B cell (primary cell): ENCODE results near the gene CHAF1A. TPM values are rescaled to one million over a fixed set of nuclear protein-coding genes. Genes with fewer than 3 reads are reported as not detected.
A peak's percentile ranks its signal among the peaks of the same experiment; 100 is the strongest.

Source experiments
- ATAC-seq: fragments of 200-7000 bp; cut with Tn5 transposase; one replicate; pipeline ENCODE4 v1.10.0; 2021; ENCODE audit warnings: low read depth, mild to moderate bottlenecking, moderate number of reproducible peaks, moderate library complexity
- CTCF ChIA-PET: fragments of 350-600 bp; sonication (Branson Sonifier 250); formaldehyde crosslinking; loops from one replicate; lab custom pipeline; 2021; ENCODE audit warnings: antibody characterized with exemption, inconsistent platforms; lab: Charles Lee
- POLR2A ChIA-PET: fragments of 350-600 bp; sonication (Branson Sonifier 250); formaldehyde crosslinking; loops from one replicate; lab custom pipeline; 2021; ENCODE audit warnings: antibody characterized with exemption; lab: Charles Lee
- DNase-seq: peaks from one replicate; pipeline ENCODE4 v3.0.0; 2013
- H2AFZ ChIP-seq: 2 replicates; pipeline ENCODE4 v1.6.1; 2012; ENCODE audit warnings: mild to moderate bottlenecking, low read depth, low read length; ENCODE audit not compliant: insufficient read depth, poor library complexity, severe bottlenecking
- H3K27ac ChIP-seq, 2 donors: 1 replicate in 1 of 2; 2 replicates in 1 of 2; pipeline ENCODE4 v1.5.1; 2012 to 2013; ENCODE audit warnings: low read length in 2 of 2, mild to moderate bottlenecking in 2 of 2, moderate library complexity in 1 of 2
- H3K27me3 ChIP-seq, 4 experiments: fragments of 200-600 bp in 1 of 4; sonication (generic) in 1 of 4; replicated peaks in 1 of 4; 1 replicate in 2 of 4; 2 replicates in 2 of 4; pipeline versions ENCODE4 v1.6.1 to v1.7.0; 2013 to 2016; ENCODE audit warnings: low read length in 3 of 4, mild to moderate bottlenecking in 2 of 4, mixed read lengths in 1 of 4, moderate library complexity in 1 of 4; ENCODE audit not compliant: insufficient read depth in 4 of 4, control insufficient read depth in 3 of 4; ENCODE audit errors: control extremely low read depth in 1 of 4
- H3K36me3 ChIP-seq, 2 experiments: replicated peaks in 1 of 2; 1 replicate in 1 of 2; 2 replicates in 1 of 2; pipeline versions ENCODE4 v1.6.1 to v1.7.1; 2013; ENCODE audit warnings: low read length in 1 of 2; ENCODE audit not compliant: insufficient read depth in 2 of 2, control insufficient read depth in 1 of 2; ENCODE audit errors: control extremely low read depth in 1 of 2, extremely low read depth in 1 of 2
- H3K4me1 ChIP-seq, 2 donors: fragments of 200-600 bp in 1 of 2; sonication (generic) in 1 of 2; 1 replicate in 1 of 2; 2 replicates in 1 of 2; pipeline versions ENCODE4 v1.5.1 to v1.6.1; 2013 to 2017; ENCODE audit warnings: low read length in 2 of 2; ENCODE audit not compliant: control insufficient read depth in 2 of 2, insufficient read depth in 2 of 2
- H3K4me2 ChIP-seq: replicated peaks from 2 replicates; pipeline ENCODE3; 2012; ENCODE audit warnings: mild to moderate bottlenecking, low read depth, low read length; ENCODE audit not compliant: poor library complexity, severe bottlenecking
- H3K4me3 ChIP-seq, 5 experiments: fragments of 200-600 bp in 1 of 5; sonication (generic) in 1 of 5; 1 replicate in 3 of 5; 2 replicates in 2 of 5; pipeline versions ENCODE4 v1.5.1 to v1.7.0; 2011 to 2016; ENCODE audit warnings: low read length in 4 of 5, mild to moderate bottlenecking in 4 of 5, low read depth in 2 of 5, control low read depth in 1 of 5, moderate library complexity in 1 of 5; ENCODE audit not compliant: insufficient read depth in 1 of 5; ENCODE audit errors: control extremely low read depth in 1 of 5, extremely low read depth in 1 of 5
- H3K79me2 ChIP-seq: fragments of 200-600 bp; sonication (generic); one replicate; pipeline ENCODE4 v1.6.0; 2016; ENCODE audit warnings: low read length; ENCODE audit not compliant: control insufficient read depth, insufficient read depth
- H3K9ac ChIP-seq: fragments of 200-600 bp; sonication (generic); 2 replicates; pipeline ENCODE4 v1.6.1; 2017; ENCODE audit warnings: mild to moderate bottlenecking, low read length, moderate library complexity
- H3K9me3 ChIP-seq, 3 donors: one replicate each; pipeline versions ENCODE4 v1.6.1 to v1.7.1; 2013; ENCODE audit warnings: low read length in 2 of 3; ENCODE audit not compliant: control insufficient read depth in 2 of 3, insufficient read depth in 1 of 3; ENCODE audit errors: control extremely low read depth in 1 of 3
- H4K20me1 ChIP-seq: 2 replicates; pipeline ENCODE4 v1.6.0; 2012; ENCODE audit warnings: mild to moderate bottlenecking, low read length; ENCODE audit not compliant: insufficient read depth, control insufficient read depth, poor library complexity, severe bottlenecking
- H3K27ac Mint-ChIP-seq: one replicate; pipeline ENCODE4 v1.8.0; 2021; ENCODE audit warnings: mixed read lengths
- H3K27me3 Mint-ChIP-seq: one replicate; pipeline ENCODE4 v1.8.0; 2021; ENCODE audit warnings: mixed read lengths
- H3K4me1 Mint-ChIP-seq: one replicate; pipeline ENCODE4 v1.8.0; 2021; ENCODE audit warnings: mixed read lengths
- H3K4me3 Mint-ChIP-seq: one replicate; pipeline ENCODE4 v1.8.0; 2021; ENCODE audit warnings: mixed read lengths
- H3K9me3 Mint-ChIP-seq: one replicate; pipeline ENCODE4 v1.8.0; 2022; ENCODE audit warnings: mixed read lengths; ENCODE audit not compliant: insufficient read depth
- CTCF ChIP-seq: fragments of 200-600 bp; IDR thresholded peaks from one replicate; pipeline ENCODE4 v1.8.0; 2022; ENCODE audit warnings: antibody characterized with exemption, mild to moderate bottlenecking
- EZH2 ChIP-seq: IDR thresholded peaks from 2 replicates; pipeline ENCODE4 v1.6.1; 2012; ENCODE audit warnings: borderline replicate concordance, low read depth, mild to moderate bottlenecking, moderate library complexity, low read length; ENCODE audit not compliant: insufficient read depth, poor library complexity, severe bottlenecking
- WGBS: methylation state at CpG from one replicate; pipeline ENCODE4 v1.1.5; 2013; ENCODE audit warnings: missing lambda C conversion rate; ENCODE audit not compliant: insufficient coverage; 5-methylcytosine and 5-hydroxymethylcytosine counted together
- intact Hi-C: fragments of 100-400 bp; cut with micrococcal nuclease; formaldehyde crosslinking; loops from one replicate; pipeline ENCODE4 v1.10.0; 2022
- polyA plus RNA-seq: library from polyadenylated mRNA; depleted of rRNA; stranded (reverse); fragments of >200 nt; gene quantifications from 2 replicates; pipeline ENCODE4 v1.2.3, GENCODE V29; 2012
- total RNA-seq, 2 donors: library from RNA; stranded (reverse); fragments of 120-200 nt in 1 of 2; gene quantifications; 1 replicate in 1 of 2; 2 replicates in 1 of 2; pipeline versions ENCODE4 v1.2.3 to v1.2.4, GENCODE V29; 2013 to 2022

CHAF1A gene
- total and polyA plus RNA-seq, 2 donors (not counting 1 experiment from before 2014, with no cell fraction given), result 15.1 to 19.7 TPM

- H3K27me3 ChIP-seq, result no peaks in the 10 kb centered on the region
- no peaks in the 10 kb centered on the region for H3K9me3 Mint-ChIP-seq
- no peaks in the 10 kb centered on the region for H3K27me3 Mint-ChIP-seq
- H3K36me3 ChIP-seq, result peaks cover 0 to 15% of the 10 kb centered on the region in 2 experiments
- peaks cover 20 to 31% of the 10 kb centered on the region in 2 donors for H3K4me1 ChIP-seq
- ATAC-seq, result no peak
- peak within 1 kb of the TSS; percentile 74 for H3K9ac ChIP-seq
- under 1% methylated on average over 53 of the region's 71 CpGs for WGBS
- peak within 1 kb of the TSS; percentile 80 for H2AFZ ChIP-seq
- peak within 1 kb of the TSS; percentile 99 for H3K4me2 ChIP-seq
- intact Hi-C loops, result loop anchor here (1.0 to 10.0 kb wide), 6 partner anchors 145 to 1152 kb away; partner anchors contain the start of genes DOHH, EEF2, FZR1 and PLIN3
- H3K4me3 Mint-ChIP-seq, result peak within 1 kb of the TSS; percentile 73
- no peaks in the 10 kb centered on the region for H3K9me3 ChIP-seq
- ChIA-PET CTCF (interaction anchor here (1.0 to 1.7 kb wide), 2 partner anchors 102 to 205 kb away, joined by 3 to 7 read pairs; no protein-coding TSS in a partner anchor), POLR2A (interaction anchor here (0.6 to 1.9 kb wide), 7 partner anchors 23 to 710 kb away, joined by 3 to 11 read pairs (median 5); partner anchors contain the start of genes CHAF1A, FEM1A, MPND and MRPL54)
- H3K4me3 ChIP-seq, result peak within 1 kb of the TSS; percentile 76 to 98 (median 85)
- peak within 1 kb of the TSS; percentile 68 to 74 for H3K27ac ChIP-seq
- peaks cover 22% of the 10 kb centered on the region for H3K4me1 Mint-ChIP-seq
- DNase-seq, result peak; percentile 41
- peaks cover 26% of the 10 kb centered on the region for H3K79me2 ChIP-seq
- no peak for TF ChIP-seq EZH2
- TF ChIP-seq CTCF, result no peak
- H3K27ac Mint-ChIP-seq, result no peak within 1 kb of the TSS
- H4K20me1 ChIP-seq, result peaks cover 20% of the 10 kb centered on the region
Measured at GRCh38 chr19:4472174-4472974, 69.9 kb downstream of the CHAF1A start, which contains the start of gene HDGFL2. Gene HDGFL2, plus strand, starts transcription at chr19:4472297. Its CDS starts 54 bp downstream, at chr19:4472351.
